Measurements from ENCODE around the gene TEX261.

DNA sequence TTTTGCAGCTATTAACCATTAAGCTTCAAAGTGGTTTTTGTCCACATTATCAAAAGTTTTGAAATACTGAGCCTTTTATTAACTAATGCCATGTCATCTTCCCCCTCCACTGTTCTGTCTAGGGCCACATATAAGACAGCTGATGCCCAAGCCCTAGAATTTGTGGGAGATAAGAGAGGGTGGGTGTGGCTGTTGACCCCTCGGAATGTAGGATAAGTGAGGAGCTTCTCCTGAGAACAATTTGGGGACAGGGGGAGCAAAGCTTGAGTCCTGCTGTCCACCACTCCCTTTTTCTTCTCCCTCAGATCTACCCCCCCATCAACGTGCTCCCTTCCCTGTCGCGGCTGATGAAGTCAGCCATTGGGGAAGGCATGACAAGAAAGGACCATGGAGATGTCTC lies 30.5 kb downstream of the TEX261 start:
- TF ChIP-seq, protein P1, sequence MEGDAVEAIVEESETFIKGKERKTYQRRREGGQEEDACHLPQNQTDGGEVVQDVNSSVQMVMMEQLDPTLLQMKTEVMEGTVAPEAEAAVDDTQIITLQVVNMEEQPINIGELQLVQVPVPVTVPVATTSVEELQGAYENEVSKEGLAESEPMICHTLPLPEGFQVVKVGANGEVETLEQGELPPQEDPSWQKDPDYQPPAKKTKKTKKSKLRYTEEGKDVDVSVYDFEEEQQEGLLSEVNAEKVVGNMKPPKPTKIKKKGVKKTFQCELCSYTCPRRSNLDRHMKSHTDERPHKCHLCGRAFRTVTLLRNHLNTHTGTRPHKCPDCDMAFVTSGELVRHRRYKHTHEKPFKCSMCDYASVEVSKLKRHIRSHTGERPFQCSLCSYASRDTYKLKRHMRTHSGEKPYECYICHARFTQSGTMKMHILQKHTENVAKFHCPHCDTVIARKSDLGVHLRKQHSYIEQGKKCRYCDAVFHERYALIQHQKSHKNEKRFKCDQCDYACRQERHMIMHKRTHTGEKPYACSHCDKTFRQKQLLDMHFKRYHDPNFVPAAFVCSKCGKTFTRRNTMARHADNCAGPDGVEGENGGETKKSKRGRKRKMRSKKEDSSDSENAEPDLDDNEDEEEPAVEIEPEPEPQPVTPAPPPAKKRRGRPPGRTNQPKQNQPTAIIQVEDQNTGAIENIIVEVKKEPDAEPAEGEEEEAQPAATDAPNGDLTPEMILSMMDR (conservative IDR thresholded peaks at IDR 0.05; ENCODE audit: low read depth, low read length): no peak
- TF ChIP-seq EZH2phosphoT487 (IDR thresholded peaks at IDR 0.05; ENCODE audit: borderline replicate concordance, low read length): no peak
